Thyroid gland (tissue), 4 donors: Measurements from ENCODE around the gene NISCH.
A peak's percentile ranks its signal among the peaks of the same experiment; 100 is the strongest.

Experiments
- POLR2A ChIP-seq, 2 donors: fragments of 450-650 bp; IDR thresholded peaks; one replicate each; pipeline ENCODE4 v1.6.1; 2017; ENCODE audit warnings: antibody characterized with exemption in 2 of 2, mild to moderate bottlenecking in 2 of 2, moderate library complexity in 1 of 2
- TF ChIP-seq, protein P1 (sequence below), 6 experiments: fragments of 200-600 bp in 3 of 6; fragments of 450-650 bp in 3 of 6; sonication (generic) in 3 of 6; IDR thresholded peaks; one replicate each; pipeline ENCODE4 v1.5.1; 2016 to 2019; ENCODE audit warnings: antibody characterized with exemption in 6 of 6, mild to moderate bottlenecking in 2 of 6, inconsistent platforms in 1 of 6, moderate library complexity in 1 of 6

DNA sequence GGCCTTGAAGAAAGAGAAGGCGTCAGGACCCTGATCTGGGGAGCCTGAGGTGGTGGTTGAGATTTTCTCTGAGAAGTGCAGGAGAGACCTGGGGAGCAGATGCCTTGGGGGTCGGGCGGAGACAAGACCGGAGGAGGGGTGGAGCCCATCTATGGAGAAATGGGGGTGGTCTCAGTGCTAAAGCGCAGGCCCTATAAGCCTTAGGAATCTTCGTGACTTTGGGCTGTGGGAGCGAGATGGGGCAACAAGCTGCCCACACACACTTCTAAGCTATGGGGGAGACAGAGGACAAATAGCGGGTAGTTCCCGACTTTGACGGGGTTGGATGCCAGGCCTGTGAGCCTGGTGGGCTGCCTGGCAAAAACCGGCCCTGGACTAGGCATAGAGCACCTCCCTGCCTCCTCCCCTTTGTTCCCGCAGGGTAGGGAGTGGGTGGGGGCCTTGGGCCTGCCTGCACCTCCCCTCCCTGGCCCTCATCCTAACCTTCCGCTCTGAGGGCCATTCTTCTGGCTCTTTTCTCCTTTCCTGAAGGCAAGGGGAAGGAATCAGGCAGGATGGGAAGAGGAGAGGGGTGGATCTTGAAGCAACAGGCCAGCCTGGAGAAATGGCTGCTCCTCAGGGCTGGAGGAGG, 880 bp downstream of the NISCH start:
- TF ChIP-seq, protein P1, sequence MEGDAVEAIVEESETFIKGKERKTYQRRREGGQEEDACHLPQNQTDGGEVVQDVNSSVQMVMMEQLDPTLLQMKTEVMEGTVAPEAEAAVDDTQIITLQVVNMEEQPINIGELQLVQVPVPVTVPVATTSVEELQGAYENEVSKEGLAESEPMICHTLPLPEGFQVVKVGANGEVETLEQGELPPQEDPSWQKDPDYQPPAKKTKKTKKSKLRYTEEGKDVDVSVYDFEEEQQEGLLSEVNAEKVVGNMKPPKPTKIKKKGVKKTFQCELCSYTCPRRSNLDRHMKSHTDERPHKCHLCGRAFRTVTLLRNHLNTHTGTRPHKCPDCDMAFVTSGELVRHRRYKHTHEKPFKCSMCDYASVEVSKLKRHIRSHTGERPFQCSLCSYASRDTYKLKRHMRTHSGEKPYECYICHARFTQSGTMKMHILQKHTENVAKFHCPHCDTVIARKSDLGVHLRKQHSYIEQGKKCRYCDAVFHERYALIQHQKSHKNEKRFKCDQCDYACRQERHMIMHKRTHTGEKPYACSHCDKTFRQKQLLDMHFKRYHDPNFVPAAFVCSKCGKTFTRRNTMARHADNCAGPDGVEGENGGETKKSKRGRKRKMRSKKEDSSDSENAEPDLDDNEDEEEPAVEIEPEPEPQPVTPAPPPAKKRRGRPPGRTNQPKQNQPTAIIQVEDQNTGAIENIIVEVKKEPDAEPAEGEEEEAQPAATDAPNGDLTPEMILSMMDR (IDR thresholded peaks at IDR 0.05), result no peak
- TF ChIP-seq POLR2A (IDR thresholded peaks at IDR 0.05), result peak in 1 of 2 donors; percentile 14
